BJ (cell line): Measurements from ENCODE around the gene FAM83G. TPM values are rescaled to one million over a fixed set of nuclear protein-coding genes. Genes with fewer than 3 reads are reported as not detected.

ENCODE experiments used
- CTCF ChIA-PET: fragments of 350-600 bp; formaldehyde crosslinking; extraction: SDS; loops from one replicate; lab custom pipeline; 2021; ENCODE audit warnings: antibody characterized with exemption, inconsistent platforms; lab: Yijun Ruan, JAX
- POLR2A ChIA-PET: fragments of 300-600 bp; sonication (Branson Sonifier 250); formaldehyde crosslinking; extraction: SDS; loops from one replicate; lab custom pipeline; 2021; ENCODE audit warnings: antibody characterized with exemption; lab: Charles Lee
- DNase-seq: peaks from one replicate; pipeline ENCODE4 v3.0.0-alpha.2; 2011; ENCODE audit warnings: low read depth
- H3K27me3 ChIP-seq: 2 replicates; pipeline ENCODE4 v1.6.0; 2011; ENCODE audit warnings: low read length; ENCODE audit not compliant: control insufficient read depth, insufficient read depth
- H3K36me3 ChIP-seq: 2 replicates; pipeline ENCODE4 v1.5.1; 2011; ENCODE audit warnings: low read length; ENCODE audit not compliant: control insufficient read depth, insufficient read depth
- H3K4me3 ChIP-seq: 2 replicates; pipeline ENCODE4 v1.5.1; 2011; ENCODE audit warnings: low read depth, mild to moderate bottlenecking, control low read depth, low read length
- polyA plus RNA-seq: library from polyadenylated mRNA; depleted of rRNA; stranded (reverse); fragments of >200 nt; gene quantifications from 2 replicates; pipeline ENCODE4 v1.2.3, GENCODE V29; 2011
- TF ChIP-seq, protein P1 (sequence below): IDR thresholded peaks from 2 replicates; pipeline ENCODE4 v1.5.1; 2011; ENCODE audit warnings: low read depth, mild to moderate bottlenecking, control low read depth, inconsistent platforms, low read length, moderate library complexity; ENCODE audit not compliant: insufficient read depth

Gene FAM83G
- polyA plus RNA-seq, 1 experiment, result 10.3 TPM

DNA sequence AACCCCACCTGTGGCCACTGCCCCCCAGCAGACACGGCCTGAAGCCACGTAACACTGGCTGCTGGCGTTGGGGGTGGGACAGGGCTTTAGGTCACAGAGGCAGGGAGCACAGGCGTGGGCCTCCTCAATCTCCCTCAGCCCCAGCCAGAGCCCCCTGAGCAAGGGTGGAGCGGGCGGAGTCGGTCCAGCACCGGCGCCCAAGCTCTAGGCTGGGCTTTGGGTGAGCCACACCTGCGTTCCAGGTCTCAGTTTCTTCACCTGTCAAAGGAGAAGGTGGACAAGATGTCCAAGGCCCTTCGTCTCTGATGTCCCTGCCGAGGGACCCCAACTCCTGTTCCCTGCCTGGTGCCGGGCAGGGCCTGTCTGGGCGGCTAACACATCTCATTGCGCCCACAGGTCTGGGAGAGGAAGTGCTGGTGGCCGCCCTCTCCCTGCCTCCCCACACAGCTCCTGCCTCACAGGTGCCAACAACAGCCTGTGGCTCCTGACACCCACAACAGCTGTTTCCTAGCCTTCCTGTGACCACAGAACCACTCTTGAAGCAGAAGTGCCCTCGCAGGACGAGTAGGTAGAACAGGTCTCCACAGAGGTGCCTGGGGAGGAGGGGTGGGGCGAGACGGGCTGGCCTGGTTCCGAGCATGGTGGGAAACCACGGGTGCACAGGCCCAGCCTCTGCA lies 12.0 kb downstream of the FAM83G start:
- Histone ChIP-seq H3K36me3 (peaks cover 15% of the 10 kb centered on the region), H3K27me3 (no peaks in the 10 kb centered on the region), H3K4me3 (no peak overlapping the region)
- TF ChIP-seq, protein P1, sequence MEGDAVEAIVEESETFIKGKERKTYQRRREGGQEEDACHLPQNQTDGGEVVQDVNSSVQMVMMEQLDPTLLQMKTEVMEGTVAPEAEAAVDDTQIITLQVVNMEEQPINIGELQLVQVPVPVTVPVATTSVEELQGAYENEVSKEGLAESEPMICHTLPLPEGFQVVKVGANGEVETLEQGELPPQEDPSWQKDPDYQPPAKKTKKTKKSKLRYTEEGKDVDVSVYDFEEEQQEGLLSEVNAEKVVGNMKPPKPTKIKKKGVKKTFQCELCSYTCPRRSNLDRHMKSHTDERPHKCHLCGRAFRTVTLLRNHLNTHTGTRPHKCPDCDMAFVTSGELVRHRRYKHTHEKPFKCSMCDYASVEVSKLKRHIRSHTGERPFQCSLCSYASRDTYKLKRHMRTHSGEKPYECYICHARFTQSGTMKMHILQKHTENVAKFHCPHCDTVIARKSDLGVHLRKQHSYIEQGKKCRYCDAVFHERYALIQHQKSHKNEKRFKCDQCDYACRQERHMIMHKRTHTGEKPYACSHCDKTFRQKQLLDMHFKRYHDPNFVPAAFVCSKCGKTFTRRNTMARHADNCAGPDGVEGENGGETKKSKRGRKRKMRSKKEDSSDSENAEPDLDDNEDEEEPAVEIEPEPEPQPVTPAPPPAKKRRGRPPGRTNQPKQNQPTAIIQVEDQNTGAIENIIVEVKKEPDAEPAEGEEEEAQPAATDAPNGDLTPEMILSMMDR, result no peak
- CTCF ChIA-PET, result no interaction called here
- no peak for DNase-seq
- POLR2A ChIA-PET, result no interaction called here

DNA sequence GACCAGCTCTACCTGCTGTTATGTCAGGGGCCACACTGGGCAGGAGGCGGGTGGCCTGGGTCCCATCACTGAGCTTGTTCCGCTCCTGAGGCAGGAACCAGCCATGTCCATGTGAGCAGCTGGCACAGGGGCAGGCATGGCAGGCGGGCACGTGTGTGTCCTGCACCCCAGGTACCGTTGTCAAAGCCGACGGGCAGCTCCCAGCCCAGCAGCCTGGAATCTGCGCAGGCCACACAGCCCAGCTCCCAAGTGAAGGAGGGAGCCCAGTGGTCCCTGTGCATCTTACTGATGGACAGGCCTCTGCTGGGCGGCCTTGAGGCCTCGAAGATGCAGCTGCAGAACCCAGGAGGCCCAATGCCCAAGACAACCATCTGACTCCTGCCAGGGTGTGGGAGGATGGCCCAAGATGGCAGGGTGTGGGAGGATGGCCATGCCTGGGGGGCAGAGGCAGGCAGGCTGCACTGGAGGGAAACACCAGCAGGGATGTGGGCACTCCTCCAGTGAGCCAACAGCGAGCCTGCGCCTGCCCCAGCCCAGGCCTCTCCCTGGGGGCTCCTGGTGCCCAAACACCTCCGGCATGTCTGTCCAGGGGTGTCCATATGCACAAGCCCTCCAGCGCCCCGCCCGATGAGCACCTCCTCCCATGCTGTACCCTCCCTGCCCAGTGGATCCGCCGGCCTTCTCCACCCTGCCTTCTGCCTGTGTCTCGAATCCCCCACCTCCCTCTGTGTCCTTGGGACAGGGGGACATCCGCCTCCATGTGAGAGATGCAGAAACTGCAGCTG lies 12.8 kb downstream of the FAM83G start:
- ChIA-PET POLR2A (no interaction called here), CTCF (interaction anchor here (1.1 kb wide), 1 partner anchor 11 kb away, joined by 4 read pairs; no protein-coding TSS in a partner anchor)
- H3K27me3 ChIP-seq, result no peaks in the 10 kb centered on the region
- TF ChIP-seq, protein P1, result no peak
- no peak for DNase-seq
- H3K4me3 ChIP-seq, result no peak overlapping the region
- H3K36me3 ChIP-seq, result peaks cover 16% of the 10 kb centered on the region

DNA sequence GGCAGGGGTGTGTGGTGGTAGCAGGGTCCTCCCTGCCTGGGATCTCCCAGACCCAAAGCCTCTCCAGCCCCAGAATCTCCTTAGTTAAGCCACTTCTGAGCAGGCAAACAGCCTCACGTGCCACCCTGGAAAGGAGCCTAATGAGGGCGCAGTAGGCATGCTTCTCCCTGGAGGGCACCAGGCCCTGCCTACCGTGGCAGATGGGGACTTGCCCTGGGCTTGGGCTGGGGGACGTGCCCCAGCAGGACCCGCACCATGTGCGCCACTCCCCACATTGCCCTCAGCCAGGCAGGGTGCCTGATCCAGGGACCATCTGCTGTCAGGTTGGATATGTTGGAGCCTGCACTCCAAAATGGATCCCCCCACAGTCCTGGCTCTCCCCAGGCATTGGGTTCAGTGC lies 14.2 kb downstream of the FAM83G start:
- H3K4me3 ChIP-seq, result no peak overlapping the region
- peaks cover 21% of the 10 kb centered on the region for H3K36me3 ChIP-seq
- H3K27me3 ChIP-seq, result no peaks in the 10 kb centered on the region
- POLR2A ChIA-PET, result no interaction called here
- TF ChIP-seq, protein P1, result no peak
- no peak for DNase-seq
- CTCF ChIA-PET, result no interaction called here

DNA sequence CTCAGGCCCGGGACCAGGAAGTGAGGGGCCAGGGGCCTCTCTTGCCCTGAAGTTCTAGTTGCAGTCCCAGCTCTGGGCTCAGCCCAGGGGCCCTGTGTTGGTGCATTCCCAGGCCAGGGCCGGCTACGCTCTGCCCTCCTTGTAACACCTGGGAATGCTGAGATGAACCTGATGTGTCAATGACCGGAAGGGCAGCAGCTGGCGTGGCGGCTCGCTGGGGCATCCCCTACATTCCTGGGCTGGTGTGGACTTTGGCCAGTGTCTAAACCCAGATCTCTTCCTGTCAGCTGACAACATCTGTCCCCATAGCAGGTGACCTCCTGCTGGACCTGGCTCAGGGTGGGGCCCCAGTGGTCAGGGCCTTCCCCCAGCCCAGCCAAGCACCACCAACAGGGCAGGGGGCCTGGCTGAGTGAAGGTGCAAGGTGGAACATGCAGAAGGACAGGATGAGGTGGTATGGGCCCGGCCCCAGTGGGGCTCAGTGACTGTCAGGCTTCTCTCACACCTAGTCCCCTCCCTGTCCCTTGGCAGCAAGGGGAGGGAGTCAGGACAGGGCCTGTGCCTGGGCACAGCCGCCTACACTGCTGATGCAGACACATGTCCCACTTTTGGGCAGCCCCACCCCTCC lies 15.9 kb downstream of the FAM83G start:
- TF ChIP-seq, protein P1, result no peak
- CTCF ChIA-PET, result interaction anchor here (1.1 kb wide), 1 partner anchor 12 kb away, joined by 3 read pairs; no protein-coding TSS in a partner anchor
- DNase-seq, result no peak
- Histone ChIP-seq H3K27me3 (no peaks in the 10 kb centered on the region), H3K36me3 (peaks cover 25% of the 10 kb centered on the region), H3K4me3 (no peak overlapping the region)
- POLR2A ChIA-PET, result no interaction called here

DNA sequence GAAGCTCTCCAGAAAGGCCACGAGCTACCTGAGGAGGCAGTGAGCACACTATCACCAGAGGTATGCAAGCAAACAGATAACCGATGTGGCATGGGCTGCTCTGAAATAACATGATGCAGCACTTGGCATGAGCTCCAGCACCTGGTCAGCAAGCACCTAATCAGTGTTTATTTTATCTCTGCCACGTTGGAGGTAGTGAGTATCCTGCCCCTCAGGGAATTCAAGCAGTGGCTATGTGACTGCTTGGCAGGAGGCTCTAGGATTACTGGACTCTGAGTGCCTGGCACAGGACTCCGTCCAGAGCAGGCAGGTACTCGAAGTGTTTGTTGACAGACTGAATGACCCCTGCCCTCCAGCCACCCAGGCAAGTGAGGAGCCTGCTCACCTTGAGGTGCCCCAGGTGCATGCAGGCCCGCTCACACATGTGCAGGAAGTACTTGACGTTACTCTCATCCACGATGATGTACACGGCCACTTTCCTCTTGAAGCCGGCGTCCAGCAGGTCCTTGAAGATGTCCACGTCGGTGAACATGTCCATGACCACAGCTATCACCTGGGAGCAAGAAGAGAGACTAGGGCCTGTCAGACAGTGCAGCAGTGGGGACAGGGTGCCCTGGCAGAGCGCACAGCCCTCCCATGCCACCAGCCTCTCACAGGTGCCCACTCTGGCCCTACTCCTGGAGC lies 16.6 kb downstream of the FAM83G start:
- no peak for DNase-seq
- Histone ChIP-seq H3K27me3 (no peaks in the 10 kb centered on the region), H3K4me3 (no peak overlapping the region), H3K36me3 (peaks cover 25% of the 10 kb centered on the region)
- POLR2A ChIA-PET, result no interaction called here
- CTCF ChIA-PET, result interaction anchor here (1.1 kb wide), 1 partner anchor 12 kb away, joined by 3 read pairs; no protein-coding TSS in a partner anchor
- TF ChIP-seq, protein P1, result no peak
